KOPT-K1 (cell line): Measurements from ENCODE around the gene TP53BP2.
"Not testable (repeated sequence)": the region's sequence is repeated elsewhere in the genome, so short reads cannot be mapped to it uniquely, and the experiment has no call there.

Experiments
- H3K27ac ChIP-seq: fragments of 200-600 bp; sonication (generic); 2 replicates; pipeline ENCODE4 v1.5.1; 2016; ENCODE audit warnings: antibody characterized with exemption, mild to moderate bottlenecking, low read depth, low read length; ENCODE audit not compliant: poor library complexity, severe bottlenecking
- H3K36me3 ChIP-seq: fragments of 200-600 bp; sonication (generic); 2 replicates; pipeline ENCODE4 v1.5.1; 2017; ENCODE audit warnings: antibody characterized with exemption, mild to moderate bottlenecking, low read length, moderate library complexity; ENCODE audit not compliant: insufficient read depth
- H3K9me3 ChIP-seq: fragments of 200-600 bp; sonication (generic); 2 replicates; pipeline ENCODE4 v1.5.1; 2017; ENCODE audit warnings: antibody characterized with exemption, low read length, mild to moderate bottlenecking; ENCODE audit not compliant: insufficient read depth, poor library complexity, severe bottlenecking

TP53BP2 gene

GRCh38 chr1:223825767-223826748 is 19.7 kb downstream of the TP53BP2 start:
- peaks cover 4% of the 10 kb centered on the region for H3K36me3 ChIP-seq
- H3K27ac ChIP-seq, result no peak overlapping the region

GRCh38 chr1:223824712-223825111 is 21.0 kb downstream of the TP53BP2 start:
- Histone ChIP-seq H3K36me3 (peaks cover 18% of the 10 kb centered on the region), H3K27ac (no peak overlapping the region), H3K9me3 (no peaks in the 10 kb centered on the region)

More at GRCh38 chr1:223825767-223826748, 19.7 kb downstream of the TP53BP2 start:
- H3K9me3 ChIP-seq, result no peaks in the 10 kb centered on the region

- Histone ChIP-seq H3K27ac (no peak overlapping the region), H3K9me3 (no peaks in the 10 kb centered on the region), H3K36me3 (peaks cover 22% of the 10 kb centered on the region)
These were observed 21.5 kb downstream of the TP53BP2 start for GRCh38 chr1:223824287-223824686.

GRCh38 chr1:223820971-223821370 is 24.8 kb downstream of the TP53BP2 start:
- no peaks in the 10 kb centered on the region for H3K9me3 ChIP-seq
- no peak overlapping the region for H3K27ac ChIP-seq

GRCh38 chr1:223820515-223820858 is 25.3 kb downstream of the TP53BP2 start:
- Histone ChIP-seq H3K27ac (no peak overlapping the region), H3K36me3 (peaks cover 50% of the 10 kb centered on the region), H3K9me3 (no peaks in the 10 kb centered on the region)

More at GRCh38 chr1:223820971-223821370, 24.8 kb downstream of the TP53BP2 start:
- H3K36me3 ChIP-seq, result peaks cover 46% of the 10 kb centered on the region

GRCh38 chr1:223819730-223820514 is 25.8 kb downstream of the TP53BP2 start:
- Histone ChIP-seq H3K27ac (no peak overlapping the region), H3K36me3 (peaks cover 56% of the 10 kb centered on the region), H3K9me3 (no peaks in the 10 kb centered on the region)

- H3K36me3 ChIP-seq, result peaks cover 79% of the 10 kb centered on the region
- H3K27ac ChIP-seq, result not testable (repeated sequence)
- peaks cover 12% of the 10 kb centered on the region for H3K9me3 ChIP-seq
These were observed 28.5 kb downstream of the TP53BP2 start for GRCh38 chr1:223817265-223817664.

- H3K9me3 ChIP-seq, result peaks cover 12% of the 10 kb centered on the region
- H3K36me3 ChIP-seq, result peaks cover 87% of the 10 kb centered on the region
- H3K27ac ChIP-seq, result no peak overlapping the region
These were observed 29.9 kb downstream of the TP53BP2 start for GRCh38 chr1:223815865-223816264.

GRCh38 chr1:223815020-223815853 is 30.5 kb downstream of the TP53BP2 start:
- Histone ChIP-seq H3K36me3 (peaks cover 87% of the 10 kb centered on the region), H3K9me3 (peaks cover 12% of the 10 kb centered on the region), H3K27ac (no peak overlapping the region)

- Histone ChIP-seq H3K9me3 (peaks cover 12% of the 10 kb centered on the region), H3K36me3 (peaks cover 81% of the 10 kb centered on the region), H3K27ac (no peak overlapping the region)
These were observed 32.1 kb downstream of the TP53BP2 start for GRCh38 chr1:223813645-223814044.

- peaks cover 89% of the 10 kb centered on the region for H3K36me3 ChIP-seq
- no peak overlapping the region for H3K27ac ChIP-seq
- peaks cover 16% of the 10 kb centered on the region for H3K9me3 ChIP-seq
These were observed 34.1 kb downstream of the TP53BP2 start for GRCh38 chr1:223811634-223812101.

- peaks cover 89% of the 10 kb centered on the region for H3K36me3 ChIP-seq
These were observed 35.2 kb downstream of the TP53BP2 start for GRCh38 chr1:223810586-223810985.

GRCh38 chr1:223809905-223810304 is 35.8 kb downstream of the TP53BP2 start:
- H3K27ac ChIP-seq, result not testable (repeated sequence)
- Histone ChIP-seq H3K9me3 (peaks cover 16% of the 10 kb centered on the region), H3K36me3 (peaks cover 89% of the 10 kb centered on the region)

More at GRCh38 chr1:223810586-223810985, 35.2 kb downstream of the TP53BP2 start:
- Histone ChIP-seq H3K27ac (no peak overlapping the region), H3K9me3 (peaks cover 16% of the 10 kb centered on the region)

GRCh38 chr1:223803211-223803610 is 42.5 kb downstream of the TP53BP2 start:
- Histone ChIP-seq H3K36me3 (peaks cover 97% of the 10 kb centered on the region), H3K27ac (no peak overlapping the region), H3K9me3 (peaks cover 5% of the 10 kb centered on the region)
